ENCODE results near the gene TMEM248.
"Not testable (repeated sequence)": the region's sequence is repeated elsewhere in the genome, so short reads cannot be mapped to it uniquely, and the experiment has no call there.

DNA sequence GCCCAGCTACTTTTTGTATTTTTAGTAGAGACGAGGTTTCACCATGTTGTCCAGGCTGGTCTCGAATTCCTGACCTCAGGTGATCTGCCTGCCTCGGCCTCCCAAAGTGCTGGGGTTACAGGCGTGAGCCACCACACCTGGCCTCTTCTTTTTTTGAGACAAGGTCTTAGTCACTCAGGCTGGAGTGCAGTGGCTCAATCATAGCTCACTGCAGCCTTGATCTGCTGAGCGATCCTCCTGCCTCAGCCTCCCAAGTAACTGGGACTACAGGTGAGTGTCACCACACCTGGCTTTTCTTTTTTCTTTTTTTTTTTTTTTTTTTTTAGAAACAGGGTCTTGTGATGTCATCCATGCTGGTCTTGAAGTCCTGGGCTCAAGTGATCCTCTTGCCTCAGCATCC is 48.0 kb downstream of the TMEM248 start:
- TF ChIP-seq, protein P1, sequence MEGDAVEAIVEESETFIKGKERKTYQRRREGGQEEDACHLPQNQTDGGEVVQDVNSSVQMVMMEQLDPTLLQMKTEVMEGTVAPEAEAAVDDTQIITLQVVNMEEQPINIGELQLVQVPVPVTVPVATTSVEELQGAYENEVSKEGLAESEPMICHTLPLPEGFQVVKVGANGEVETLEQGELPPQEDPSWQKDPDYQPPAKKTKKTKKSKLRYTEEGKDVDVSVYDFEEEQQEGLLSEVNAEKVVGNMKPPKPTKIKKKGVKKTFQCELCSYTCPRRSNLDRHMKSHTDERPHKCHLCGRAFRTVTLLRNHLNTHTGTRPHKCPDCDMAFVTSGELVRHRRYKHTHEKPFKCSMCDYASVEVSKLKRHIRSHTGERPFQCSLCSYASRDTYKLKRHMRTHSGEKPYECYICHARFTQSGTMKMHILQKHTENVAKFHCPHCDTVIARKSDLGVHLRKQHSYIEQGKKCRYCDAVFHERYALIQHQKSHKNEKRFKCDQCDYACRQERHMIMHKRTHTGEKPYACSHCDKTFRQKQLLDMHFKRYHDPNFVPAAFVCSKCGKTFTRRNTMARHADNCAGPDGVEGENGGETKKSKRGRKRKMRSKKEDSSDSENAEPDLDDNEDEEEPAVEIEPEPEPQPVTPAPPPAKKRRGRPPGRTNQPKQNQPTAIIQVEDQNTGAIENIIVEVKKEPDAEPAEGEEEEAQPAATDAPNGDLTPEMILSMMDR (IDR thresholded peaks at IDR 0.05): not testable (repeated sequence)
- not testable (repeated sequence) for TF ChIP-seq POLR2A (IDR thresholded peaks at IDR 0.05)

All from lower leg skin (tissue), 3 donors.